NCI-H1092 (cell line): Measurements from ENCODE around the gene LHX1.

Source experiments
- DNase-seq: peaks from one replicate; lab custom pipeline; 2025; lab: John Stamatoyannopoulos, UW

LHX1 gene

DNA sequence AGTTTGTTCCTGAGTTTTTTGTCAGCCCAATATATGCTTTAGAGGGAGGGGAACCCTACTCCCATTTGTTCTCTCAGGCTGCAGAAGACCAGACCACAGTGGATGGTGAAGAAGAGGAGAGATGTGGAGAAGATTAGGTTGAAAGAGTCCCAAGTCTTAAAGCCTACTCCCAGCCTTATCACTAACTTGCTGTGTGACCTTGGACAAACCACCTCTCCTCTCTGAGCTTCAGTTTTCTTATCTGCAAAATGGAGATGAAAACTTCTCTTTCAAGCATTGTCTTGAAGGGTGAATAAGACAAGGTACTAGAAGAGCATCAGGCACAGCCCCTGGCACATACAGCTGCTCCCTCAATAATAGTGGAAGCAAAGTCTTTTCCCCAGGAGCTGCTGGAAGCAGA is 15.1 kb upstream of the LHX1 start:
- no peak for DNase-seq

DNA sequence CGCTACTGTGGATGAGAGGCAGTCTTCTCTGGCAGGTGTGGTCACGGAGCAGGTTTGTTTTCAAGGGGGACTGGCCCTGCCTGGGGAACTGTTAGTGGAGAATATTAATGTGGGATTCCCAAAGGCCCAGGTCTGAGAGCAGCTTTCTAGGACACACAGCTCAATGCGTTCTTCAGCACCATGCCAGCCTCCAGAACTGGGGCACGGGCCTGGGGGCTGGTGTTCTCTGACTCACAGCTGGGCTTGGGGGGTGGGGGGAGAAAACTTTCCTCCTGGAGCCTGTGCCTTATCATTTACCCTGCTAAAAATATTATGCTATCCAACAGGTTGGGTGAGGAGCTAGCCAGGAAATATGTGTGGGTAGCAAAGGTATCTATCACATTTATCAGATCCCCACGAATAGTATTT is 13.5 kb upstream of the LHX1 start:
- no peak for DNase-seq

- no peak for DNase-seq
Observed at GRCh38 chr17:36926226-36926625, 11.0 kb upstream of the LHX1 start.

- no peak for DNase-seq
Observed at GRCh38 chr17:36926701-36927100, 10.6 kb upstream of the LHX1 start.

GRCh38 chr17:36928471-36929345 is 8.6 kb upstream of the LHX1 start:
- DNase-seq: no peak

GRCh38 chr17:36929851-36930582 is 7.3 kb upstream of the LHX1 start:
- DNase-seq: no peak

- no peak for DNase-seq
Observed at GRCh38 chr17:36930583-36930900, 6.7 kb upstream of the LHX1 start.

- DNase-seq: no peak
Observed at GRCh38 chr17:36931096-36931696, 6.1 kb upstream of the LHX1 start.

- peak; percentile 11 for DNase-seq
Observed at GRCh38 chr17:36931697-36932382, 5.4 kb upstream of the LHX1 start.

DNA sequence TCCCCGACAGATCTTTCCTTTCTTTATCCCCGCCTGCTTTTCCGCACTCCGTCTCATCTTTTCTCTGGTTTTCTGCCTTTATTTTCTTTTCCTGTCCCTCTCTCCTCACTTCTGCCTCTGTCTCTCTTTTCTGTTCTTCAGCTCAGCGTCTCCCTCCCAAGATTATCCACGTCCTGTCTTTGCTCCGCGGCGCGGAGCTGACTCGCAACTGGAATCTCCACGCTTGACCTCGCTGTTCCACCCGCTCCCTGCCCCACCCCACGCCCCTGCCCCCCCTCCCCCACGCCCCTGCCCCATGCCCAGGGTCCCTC is 4.9 kb upstream of the LHX1 start:
- DNase-seq: no peak

DNA sequence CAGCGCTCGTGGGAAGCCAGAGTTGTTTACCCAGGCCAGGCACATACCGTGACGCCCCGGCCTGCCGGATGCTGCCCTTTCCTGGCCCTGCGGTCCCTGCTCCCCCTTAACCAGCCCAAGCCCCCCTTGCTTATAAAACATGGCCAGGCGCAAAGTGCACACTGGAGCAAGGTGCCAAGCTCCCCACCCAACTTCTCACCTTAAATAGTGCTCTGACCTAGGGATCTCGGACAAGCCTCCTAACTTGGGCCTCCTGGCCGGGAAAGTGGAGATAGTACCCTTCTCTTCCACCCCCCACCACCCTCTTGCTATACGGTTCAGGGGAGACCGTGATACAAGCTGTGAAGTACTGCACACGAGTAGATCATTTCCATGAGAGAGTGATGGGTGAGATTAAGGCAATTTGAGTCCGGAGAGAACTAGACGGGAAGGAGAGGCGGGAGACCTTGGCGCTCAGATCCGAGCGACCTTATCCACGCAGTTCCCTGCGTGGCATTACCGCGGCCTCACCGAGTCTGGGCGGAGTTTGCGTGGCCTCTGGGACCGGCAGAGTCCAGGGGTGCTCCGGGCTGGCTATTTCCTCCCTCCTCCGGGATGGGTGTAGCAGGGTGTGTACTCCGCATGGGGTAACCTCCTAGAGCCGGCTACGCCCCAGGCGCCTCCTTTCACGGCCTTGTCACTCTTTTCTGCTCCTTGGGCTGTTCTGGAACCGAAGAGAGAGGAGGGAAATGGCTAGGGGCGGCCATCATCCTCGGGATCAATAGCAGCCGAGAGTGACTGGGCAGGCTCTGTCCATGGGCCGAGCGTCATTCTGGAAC is 4.4 kb upstream of the LHX1 start:
- DNase-seq: no peak

DNA sequence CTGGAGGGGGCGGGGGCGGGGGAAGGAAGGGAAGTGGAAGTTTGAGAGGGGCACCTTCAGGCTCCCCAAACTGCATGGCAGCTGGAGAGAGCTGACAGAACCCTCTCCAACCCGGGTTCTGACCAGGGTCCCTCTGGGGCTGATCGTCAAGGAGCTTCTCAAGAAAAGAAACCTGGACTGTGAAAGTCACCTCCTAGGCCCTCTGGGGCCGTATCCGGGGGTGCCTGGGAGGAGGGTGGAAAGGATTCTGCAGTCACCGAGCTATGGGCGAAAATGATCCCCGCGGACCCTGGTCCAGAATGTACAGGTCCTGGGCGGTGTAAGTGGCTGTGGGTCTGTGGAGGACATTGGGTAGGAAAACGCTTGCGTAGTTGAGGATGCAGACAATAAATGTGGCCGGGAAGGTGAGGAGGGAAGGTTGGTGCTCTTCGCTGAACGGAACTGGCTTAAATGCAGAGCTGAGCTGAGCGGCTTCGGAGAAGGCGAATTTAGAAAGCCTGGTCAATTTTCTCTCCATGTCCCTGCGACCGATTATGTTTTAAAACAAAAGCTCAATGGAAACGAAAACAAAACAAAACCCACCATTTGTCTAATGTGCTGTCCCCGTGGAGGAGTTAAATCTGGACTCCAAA is 3.6 kb upstream of the LHX1 start:
- no peak for DNase-seq

DNA sequence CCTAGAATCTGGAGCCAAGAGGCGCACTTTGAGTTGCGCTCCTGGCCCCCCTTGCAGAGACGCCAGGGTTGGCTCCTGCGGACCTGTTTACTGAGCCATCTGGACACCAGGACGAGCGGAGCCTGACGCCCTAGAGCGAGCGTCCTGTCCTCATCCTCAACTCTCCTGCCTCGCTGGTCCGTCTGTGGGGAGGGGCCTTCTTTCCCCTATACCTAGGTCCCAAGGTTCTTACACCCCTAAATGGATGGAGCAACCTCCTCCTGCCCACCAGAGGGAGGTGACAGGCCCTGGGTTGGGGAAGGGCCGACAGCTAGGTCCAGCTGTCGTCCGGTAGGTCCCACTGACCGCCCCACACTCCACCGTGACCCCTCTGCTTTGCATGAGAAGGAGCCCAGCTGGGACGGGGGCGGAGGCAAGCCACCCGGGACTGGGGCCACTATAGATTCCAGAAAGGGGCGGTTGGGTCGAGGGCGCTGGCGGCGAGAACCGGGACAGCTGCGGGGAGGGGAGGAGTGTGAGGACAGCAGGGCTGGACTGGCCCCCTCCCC is 3.1 kb upstream of the LHX1 start:
- no peak for DNase-seq

DNA sequence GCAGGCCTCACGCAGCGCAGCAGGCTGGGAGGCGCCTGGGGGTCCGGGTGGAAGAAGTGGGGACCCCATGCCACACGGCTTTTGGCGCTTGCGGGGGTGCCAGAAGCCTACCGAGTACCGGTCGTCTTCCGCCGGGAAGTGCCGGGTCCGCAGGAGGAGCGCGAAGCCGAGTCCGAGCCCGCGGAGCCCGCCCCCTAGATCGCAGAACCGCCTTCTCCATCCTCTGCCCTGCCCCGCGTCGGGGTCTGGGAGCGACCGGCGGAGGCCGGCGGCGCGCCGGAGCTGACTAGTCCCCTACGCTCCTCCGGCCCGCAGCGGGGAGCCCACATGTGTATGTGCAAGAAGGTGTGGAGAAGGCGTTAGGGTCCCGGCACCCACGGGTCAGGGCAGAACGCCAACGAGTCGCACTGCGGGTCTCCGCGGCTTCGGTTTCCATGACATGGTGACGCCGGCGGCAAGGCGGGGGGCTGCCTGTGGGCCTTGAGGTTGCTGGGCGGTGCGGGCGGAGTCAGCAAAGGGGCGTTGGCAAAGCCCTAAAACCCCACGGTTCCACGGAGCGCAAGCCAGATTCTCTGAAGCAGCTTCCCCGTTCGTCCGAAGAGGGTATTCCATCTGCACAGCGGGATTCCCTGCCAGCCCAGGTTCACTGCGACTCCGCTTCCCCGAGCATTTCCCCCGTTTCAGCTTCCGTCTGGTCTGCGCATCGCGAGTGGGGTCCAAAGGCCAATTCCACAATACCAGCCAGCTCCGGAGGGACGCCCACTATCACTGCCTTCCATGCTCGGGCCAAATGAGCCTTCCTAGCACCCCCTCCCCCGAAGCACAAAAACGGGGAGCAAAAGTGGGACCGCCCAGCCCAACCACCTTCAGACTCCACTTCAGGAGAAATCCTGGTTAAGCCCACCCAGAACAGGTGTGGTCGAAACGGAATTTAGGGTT is 2.3 kb upstream of the LHX1 start:
- DNase-seq: no peak

DNA sequence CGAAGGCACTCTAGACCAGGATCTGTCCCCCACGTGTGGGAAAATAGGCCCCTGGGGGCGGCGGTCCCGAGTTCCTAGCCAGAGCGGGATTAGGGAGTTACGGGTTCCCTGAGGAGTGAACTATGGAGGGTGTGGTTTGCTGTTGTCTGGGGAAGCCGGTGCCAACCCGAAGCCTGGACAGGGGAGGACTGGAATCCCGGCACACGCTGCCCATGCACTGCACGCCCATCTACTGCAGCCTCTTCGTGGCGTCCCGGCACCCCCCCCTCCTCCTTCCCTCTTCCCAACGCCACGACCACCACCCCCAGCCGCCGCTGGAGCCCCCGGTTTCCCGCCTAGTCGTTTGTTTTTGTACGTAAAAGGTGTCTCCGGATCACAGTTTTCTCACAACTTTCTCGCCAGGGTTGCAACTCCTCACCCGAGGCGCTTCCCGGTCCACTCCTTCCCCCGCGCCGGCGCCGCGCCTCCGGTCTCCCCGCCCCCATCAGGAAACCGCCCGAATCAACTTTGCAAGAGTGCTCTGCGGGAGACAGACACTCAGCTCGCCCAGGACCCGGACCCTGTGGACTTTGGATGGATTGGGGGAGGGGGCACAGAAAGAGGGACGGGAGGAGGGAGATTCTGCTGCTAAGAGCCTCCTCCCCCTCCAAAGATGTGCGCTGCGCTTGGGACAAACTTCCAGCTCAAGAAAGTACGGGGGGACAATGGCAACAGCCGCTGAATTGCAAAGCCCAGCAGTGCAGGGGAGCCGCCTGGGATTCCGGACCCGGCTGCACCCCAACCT is 1.4 kb upstream of the LHX1 start:
- no peak for DNase-seq

- peak; percentile 19 for DNase-seq
Observed at GRCh38 chr17:36936455-36937000, 747 bp upstream of the LHX1 start.

DNA sequence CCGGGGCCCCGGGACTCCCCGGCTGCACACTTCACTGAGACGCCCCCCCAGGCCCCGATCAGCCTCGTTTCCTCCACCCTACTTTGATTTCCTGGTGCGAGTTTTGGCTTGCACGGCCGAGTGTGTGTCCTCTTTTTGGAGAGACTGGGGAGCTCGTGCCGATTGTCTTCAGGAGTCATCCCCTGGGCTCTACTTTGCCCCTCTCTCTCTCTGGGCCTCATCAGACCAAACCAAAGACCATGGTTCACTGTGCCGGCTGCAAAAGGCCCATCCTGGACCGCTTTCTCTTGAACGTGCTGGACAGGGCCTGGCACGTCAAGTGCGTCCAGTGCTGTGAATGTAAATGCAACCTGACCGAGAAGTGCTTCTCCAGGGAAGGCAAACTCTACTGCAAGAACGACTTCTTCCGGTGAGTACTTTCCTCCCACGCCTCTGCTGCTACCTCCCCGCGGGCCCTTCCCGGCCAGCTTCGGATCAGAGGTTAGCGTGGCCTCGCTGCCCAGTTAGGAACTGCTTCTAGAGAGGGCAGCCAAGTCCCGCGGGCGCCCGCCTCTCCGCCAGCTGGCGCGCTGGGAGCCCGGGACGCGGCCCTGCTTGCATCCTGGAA is 787 bp downstream of the LHX1 start:
- DNase-seq: no peak

DNA sequence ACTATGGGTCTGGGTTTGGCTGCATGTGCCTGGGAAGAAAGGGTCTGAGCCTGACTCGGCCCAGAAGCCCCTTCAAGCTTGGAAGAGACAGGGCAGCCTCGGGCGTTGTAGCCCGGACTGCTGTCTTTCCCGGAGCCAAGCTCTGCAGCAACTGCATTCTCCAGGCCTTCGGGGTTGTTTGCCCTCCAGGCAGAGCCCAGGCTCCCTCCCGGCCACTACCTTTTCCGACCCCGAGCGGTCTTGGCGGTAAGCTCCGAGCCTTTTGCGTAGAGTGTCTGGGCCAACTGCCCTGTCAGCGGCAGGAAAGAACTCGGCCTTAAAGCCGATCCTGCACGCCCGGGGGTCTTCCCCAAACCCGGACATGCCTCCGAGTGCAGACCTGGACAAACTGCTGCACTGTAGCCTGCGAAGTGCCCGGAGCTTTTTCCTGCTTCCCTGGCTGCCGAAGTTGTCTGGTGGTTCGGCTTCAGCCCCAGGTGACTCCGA is 1.3 kb downstream of the LHX1 start:
- DNase-seq: no peak
